ENCODE results near the gene ELAPOR2.
A peak's percentile ranks its signal among the peaks of the same experiment; 100 is the strongest.
"Not testable (repeated sequence)": the region's sequence is repeated elsewhere in the genome, so short reads cannot be mapped to it uniquely, and the experiment has no call there.

The ELAPOR2 gene

GRCh38 chr7:87046456-87046855, 13.0 kb downstream of the ELAPOR2 start:
- DNase-seq (ENCODE audit: low read depth): no peak

DNA sequence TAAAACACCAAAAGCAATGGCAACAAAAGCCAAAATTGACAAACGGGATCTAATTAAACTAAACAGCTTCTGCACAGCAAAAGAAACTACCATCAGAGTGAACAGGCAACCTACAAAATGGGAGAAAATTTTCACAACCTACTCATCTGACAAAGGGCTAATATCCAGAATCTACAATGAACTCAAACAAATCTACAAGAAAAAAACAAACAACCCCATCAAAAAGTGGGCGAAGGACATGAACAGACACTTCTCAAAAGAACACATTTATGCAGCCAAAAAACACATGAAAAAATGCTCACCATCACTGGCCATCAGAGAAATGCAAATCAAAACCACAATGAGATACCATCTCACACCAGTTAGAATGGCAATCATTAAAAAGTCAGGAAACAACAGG, 14.7 kb downstream of the ELAPOR2 start:
- DNase-seq (ENCODE audit: low read depth): not testable (repeated sequence)

DNA sequence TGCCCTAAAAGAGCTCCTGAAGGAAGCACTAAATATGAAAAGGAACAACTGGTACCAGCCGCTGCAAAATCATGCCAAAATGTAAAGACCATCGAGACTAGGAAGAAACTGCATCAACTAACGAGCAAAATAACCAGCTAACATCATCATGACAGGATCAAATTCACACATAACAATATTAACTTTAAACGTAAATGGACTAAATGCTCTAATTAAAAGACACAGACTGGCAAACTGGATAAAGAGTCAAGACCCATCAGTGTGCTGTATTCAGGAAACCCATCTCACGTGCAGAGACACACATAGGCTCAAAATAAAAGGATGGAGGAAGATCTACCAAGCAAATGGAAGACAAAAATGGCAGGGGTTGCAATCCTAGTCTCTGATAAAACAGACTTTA, 17.9 kb downstream of the ELAPOR2 start:
- DNase-seq (ENCODE audit: low read depth): not testable (repeated sequence)

GRCh38 chr7:87039691-87040299, 19.7 kb downstream of the ELAPOR2 start:
- DNase-seq (ENCODE audit: low read depth): peak; percentile 4

GRCh38 chr7:87038993-87039690, 20.3 kb downstream of the ELAPOR2 start:
- DNase-seq (ENCODE audit: low read depth): no peak

- DNase-seq (ENCODE audit: low read depth): no peak
Measured at GRCh38 chr7:87036985-87037384, 22.5 kb downstream of the ELAPOR2 start.

- DNase-seq (ENCODE audit: low read depth): no peak
Measured at GRCh38 chr7:87032604-87033339, 26.7 kb downstream of the ELAPOR2 start.

- DNase-seq (ENCODE audit: low read depth): no peak
Measured at GRCh38 chr7:87029078-87029477, 30.4 kb downstream of the ELAPOR2 start.

GRCh38 chr7:87028636-87029035, 30.8 kb downstream of the ELAPOR2 start:
- no peak for DNase-seq (ENCODE audit: low read depth)

DNA sequence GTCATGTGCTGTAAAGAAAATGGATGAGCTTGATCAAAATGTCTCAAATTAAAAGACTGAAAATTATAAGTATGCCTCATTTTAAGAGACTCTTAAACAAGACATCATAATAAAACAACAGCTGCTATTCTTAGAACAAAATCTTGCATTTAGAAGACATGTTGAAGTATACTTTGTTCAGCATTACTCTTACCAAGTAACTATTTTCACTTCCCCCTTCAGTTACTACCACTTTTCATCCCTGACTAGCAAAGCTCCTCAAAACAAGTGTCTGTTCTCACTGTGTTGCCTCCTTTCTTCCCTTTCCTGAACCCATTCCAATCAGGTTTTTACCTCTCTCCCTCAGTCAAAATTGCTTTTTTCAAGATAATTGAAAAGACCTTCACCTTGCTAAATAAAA, 31.6 kb downstream of the ELAPOR2 start:
- no peak for DNase-seq (ENCODE audit: low read depth)

- no peak for DNase-seq (ENCODE audit: low read depth)
Measured at GRCh38 chr7:87021285-87021684, 38.2 kb downstream of the ELAPOR2 start.

GRCh38 chr7:87016606-87017005, 42.8 kb downstream of the ELAPOR2 start:
- DNase-seq (ENCODE audit: low read depth): no peak

DNA sequence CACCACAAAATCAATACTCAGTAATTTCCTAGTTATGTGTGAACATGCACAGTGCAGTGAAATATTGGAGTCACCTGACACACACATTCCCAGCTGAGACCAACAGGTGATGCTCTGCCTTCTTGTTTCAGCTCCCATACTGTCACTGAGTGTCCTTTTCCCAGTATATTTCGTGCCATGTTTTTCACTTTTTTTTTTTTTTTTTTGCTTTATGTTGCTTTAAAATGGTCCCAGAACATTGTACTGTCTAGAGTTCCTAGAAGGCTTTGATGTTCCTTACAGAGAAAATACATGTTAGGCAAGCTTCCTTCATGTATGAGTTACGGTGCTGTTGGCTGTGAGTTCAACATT, 45.6 kb downstream of the ELAPOR2 start:
- DNase-seq (ENCODE audit: low read depth): no peak

DNA sequence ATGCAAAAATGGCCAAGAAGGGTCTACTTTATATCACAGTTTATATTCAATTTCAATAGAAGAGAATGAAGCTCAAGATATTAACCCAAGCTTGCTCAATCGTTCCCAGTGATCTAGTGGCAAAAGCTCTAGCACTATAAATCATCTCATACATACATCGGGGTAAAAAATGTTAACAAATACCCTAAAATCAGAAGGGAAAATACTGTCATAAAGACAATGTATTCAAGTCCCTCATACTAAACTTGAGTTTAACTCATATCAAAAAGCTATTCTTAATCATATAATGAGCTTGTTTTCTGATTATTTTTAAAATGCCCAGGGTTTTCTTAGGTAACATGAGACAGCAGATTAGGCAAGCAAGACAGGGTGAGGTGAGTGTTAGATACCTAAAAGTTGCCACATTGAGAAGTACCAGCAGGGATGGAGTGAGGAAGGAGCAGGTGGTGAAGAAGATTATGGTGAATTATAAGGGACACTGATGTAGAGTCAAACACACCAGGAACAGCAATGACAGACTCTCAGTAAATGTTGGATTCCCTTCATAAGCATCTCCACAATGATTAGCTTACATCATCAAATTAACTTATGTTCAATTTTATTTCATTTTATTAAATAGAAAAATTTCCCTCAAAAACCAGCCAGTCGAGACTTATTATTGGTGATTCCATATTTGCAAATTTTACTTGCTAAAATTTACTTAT, 46.2 kb downstream of the ELAPOR2 start:
- no peak for DNase-seq (ENCODE audit: low read depth)

Data from T follicular helper cell (primary cell).